ENCODE measurements around the gene FDXR. TPM values are rescaled to one million over a fixed set of nuclear protein-coding genes. Genes with fewer than 3 reads are reported as not detected.

The FDXR gene
- polyA plus RNA-seq, 2 of the 4 experiments (the other 2 are of a cell fraction) = 32.5 to 43.3 TPM

DNA sequence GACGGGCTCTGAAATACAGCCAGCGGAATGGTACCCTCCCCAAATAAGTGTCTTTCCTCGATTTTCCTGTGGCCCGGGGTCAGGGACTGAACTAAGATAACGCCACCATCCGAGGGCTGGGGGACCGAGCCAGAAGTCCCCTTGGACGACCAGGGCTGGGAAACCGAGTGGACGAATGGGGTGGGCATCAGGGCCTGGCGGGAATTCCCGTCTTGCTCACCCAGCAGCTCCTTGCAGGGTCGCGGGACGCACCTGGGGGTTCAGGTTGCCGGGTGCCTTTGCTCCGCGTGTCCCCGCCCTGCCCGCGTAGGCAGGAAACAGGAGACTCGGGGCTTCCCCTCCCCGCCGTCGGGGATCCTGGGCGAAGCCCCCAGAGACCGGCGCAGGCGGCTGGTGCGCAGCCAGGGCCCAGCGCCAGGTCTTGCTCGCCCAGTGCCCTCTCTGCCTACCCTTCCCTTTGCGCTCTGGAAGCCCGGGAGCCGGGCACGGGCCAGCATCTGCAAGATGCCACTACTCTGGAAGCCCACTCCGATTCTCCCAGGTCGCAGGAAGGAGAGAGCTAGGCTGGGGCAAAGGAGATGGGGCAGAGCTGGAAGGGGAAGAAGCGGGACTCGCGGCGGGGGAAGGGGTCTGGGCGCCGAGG, 12.4 kb downstream of the FDXR start:
- DNase-seq (ENCODE audit: low read depth in 1 of 2, low spot score in 1 of 2) (no peak), FAIRE-seq (no peak), ATAC-seq (peak; percentile 4 to 43; a peak in 3 of 6 replicates)
- ChIA-PET POLR2A (interaction anchor here (2.3 to 4.9 kb wide), 2 partner anchors 12 to 17 kb away, joined by 9 to 43 read pairs; partner anchors contain the start of gene FDXR), CTCF (interaction anchor here (0.6 to 42.4 kb wide), 11 partner anchors 8 to 203 kb away, joined by 3 to 1302 read pairs (median 7); partner anchors contain the start of genes FDXR, GRIN2C and NAT9)
- Histone ChIP-seq H3K4me3 (peak overlapping the region; percentile 39), H3K9me3 (peaks cover 5% of the 10 kb centered on the region; the same call in 2 of the 3 replicates), H3K4me2 (peak overlapping the region; percentile 90), H3K4me1 (peaks cover 40% of the 10 kb centered on the region), H3K27ac (no peak overlapping the region)
- 17% methylated on average over 32 of the region's 44 CpGs for WGBS (ENCODE audit: missing lambda C conversion rate)
- TF ChIP-seq, protein P1, sequence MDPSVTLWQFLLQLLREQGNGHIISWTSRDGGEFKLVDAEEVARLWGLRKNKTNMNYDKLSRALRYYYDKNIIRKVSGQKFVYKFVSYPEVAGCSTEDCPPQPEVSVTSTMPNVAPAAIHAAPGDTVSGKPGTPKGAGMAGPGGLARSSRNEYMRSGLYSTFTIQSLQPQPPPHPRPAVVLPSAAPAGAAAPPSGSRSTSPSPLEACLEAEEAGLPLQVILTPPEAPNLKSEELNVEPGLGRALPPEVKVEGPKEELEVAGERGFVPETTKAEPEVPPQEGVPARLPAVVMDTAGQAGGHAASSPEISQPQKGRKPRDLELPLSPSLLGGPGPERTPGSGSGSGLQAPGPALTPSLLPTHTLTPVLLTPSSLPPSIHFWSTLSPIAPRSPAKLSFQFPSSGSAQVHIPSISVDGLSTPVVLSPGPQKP (IDR thresholded peaks at IDR 0.05; ENCODE audit: low read depth, low read length) = no peak
- TF ChIP-seq MAZ (IDR thresholded peaks at IDR 0.05; ENCODE audit: borderline replicate concordance, low read depth, low read length) (no peak), ZFP36 (IDR thresholded peaks at IDR 0.05; ENCODE audit: borderline replicate concordance, partially characterized antibody) (no peak), TFCP2L1 (CRISPR knock-in tag; IDR thresholded peaks at IDR 0.05) (no peak), HOXB13 (CRISPR knock-in tag; IDR thresholded peaks at IDR 0.05; ENCODE audit: low read depth) (no peak), ZC3H11A (IDR thresholded peaks at IDR 0.05) (no peak), RFX5 (IDR thresholded peaks at IDR 0.05) (no peak), NFE2L2 (conservative IDR thresholded peaks at IDR 0.05; ENCODE audit: low read length) (no peak), SMC3 (IDR thresholded peaks at IDR 0.05) (no peak), HEYL (CRISPR knock-in tag; IDR thresholded peaks at IDR 0.05) (no peak), RCOR1 (IDR thresholded peaks at IDR 0.05; ENCODE audit: low read depth, low read length) (no peak), POLR2A (IDR thresholded peaks at IDR 0.05; ENCODE audit: low read length) (no peak), KDM5A (IDR thresholded peaks at IDR 0.05) (no peak), KDM1A (IDR thresholded peaks at IDR 0.05; ENCODE audit: low read depth) (no peak)
- TF ChIP-seq, protein P2, sequence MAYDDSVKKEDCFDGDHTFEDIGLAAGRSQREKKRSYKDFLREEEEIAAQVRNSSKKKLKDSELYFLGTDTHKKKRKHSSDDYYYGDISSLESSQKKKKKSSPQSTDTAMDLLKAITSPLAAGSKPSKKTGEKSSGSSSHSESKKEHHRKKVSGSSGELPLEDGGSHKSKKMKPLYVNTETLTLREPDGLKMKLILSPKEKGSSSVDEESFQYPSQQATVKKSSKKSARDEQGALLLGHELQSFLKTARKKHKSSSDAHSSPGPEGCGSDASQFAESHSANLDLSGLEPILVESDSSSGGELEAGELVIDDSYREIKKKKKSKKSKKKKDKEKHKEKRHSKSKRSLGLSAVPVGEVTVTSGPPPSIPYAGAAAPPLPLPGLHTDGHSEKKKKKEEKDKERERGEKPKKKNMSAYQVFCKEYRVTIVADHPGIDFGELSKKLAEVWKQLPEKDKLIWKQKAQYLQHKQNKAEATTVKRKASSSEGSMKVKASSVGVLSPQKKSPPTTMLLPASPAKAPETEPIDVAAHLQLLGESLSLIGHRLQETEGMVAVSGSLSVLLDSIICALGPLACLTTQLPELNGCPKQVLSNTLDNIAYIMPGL (CRISPR knock-in tag; IDR thresholded peaks at IDR 0.05; ENCODE audit: borderline replicate concordance) = no peak
- TF ChIP-seq, protein P3, sequence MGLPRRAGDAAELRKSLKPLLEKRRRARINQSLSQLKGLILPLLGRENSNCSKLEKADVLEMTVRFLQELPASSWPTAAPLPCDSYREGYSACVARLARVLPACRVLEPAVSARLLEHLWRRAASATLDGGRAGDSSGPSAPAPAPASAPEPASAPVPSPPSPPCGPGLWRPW (IDR thresholded peaks at IDR 0.05) = no peak
- TF ChIP-seq, protein P4, sequence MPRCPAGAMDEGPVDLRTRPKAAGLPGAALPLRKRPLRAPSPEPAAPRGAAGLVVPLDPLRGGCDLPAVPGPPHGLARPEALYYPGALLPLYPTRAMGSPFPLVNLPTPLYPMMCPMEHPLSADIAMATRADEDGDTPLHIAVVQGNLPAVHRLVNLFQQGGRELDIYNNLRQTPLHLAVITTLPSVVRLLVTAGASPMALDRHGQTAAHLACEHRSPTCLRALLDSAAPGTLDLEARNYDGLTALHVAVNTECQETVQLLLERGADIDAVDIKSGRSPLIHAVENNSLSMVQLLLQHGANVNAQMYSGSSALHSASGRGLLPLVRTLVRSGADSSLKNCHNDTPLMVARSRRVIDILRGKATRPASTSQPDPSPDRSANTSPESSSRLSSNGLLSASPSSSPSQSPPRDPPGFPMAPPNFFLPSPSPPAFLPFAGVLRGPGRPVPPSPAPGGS (IDR thresholded peaks at IDR 0.05) = no peak

DNA sequence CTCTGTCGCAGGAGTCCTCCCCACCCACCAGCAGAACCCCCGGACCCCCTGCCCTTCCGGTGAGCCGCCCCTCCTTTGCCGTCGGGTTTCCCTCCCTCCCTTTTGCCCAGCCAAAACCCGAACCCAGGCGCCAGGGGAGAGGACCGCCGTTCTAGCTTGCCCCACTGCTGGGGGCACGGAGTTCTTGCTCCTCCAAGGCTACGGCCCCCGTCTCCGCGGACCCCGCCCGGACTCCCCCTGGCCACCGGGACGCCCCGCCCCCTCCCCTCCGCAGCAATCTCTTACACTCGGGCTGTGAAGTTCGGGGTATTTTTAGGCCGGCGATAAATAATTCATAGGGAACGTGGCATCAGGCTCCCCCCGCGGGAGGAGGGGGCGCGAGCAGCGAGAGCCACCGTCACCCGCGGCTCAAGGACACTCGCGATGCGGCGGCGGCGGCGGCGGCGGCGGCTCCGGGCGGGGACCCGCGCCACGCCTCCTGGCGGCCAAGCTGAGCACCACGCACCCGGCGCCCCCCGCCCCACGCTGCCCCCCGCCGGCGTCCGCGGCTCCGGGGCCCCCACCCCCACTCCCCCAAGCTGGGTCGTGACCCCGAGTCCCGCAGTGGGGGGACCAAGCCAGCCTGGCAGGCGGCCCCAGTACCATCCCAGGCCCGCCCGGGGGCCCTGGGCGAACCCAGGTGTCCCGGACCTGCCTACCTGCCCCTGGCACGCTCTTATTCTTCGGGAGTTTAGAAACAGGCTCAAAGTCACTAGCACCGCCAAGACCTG, 13.2 kb downstream of the FDXR start, which contains the start of gene GRIN2C:
Gene GRIN2C (minus strand): TSS at position 427 of the 770 bp plus-strand sequence. CDS start 4,793 bp downstream, outside the sequence.
- H3K4me1 ChIP-seq = peaks cover 40% of the 10 kb centered on the region
- WGBS (ENCODE audit: missing lambda C conversion rate) = 4% methylated on average over 20 of the region's 72 CpGs
- DNase-seq (ENCODE audit: low read depth in 1 of 2, low spot score in 1 of 2) (no peak), FAIRE-seq (no peak), ATAC-seq (peak in 1 of 2 experiments; percentile 18; a peak in 3 of 6 replicates)
- no peak for TF ChIP-seq RARB (CRISPR knock-in tag; IDR thresholded peaks at IDR 0.05)
- TF ChIP-seq RAD21 (conservative IDR thresholded peaks at IDR 0.05 in 1 of 2, IDR thresholded peaks at IDR 0.05 in 1 of 2) = peak in 1 of 2 experiments; percentile 45; a peak in 3 of 5 replicates
- TF ChIP-seq SMC3 (IDR thresholded peaks at IDR 0.05) = peak; percentile 82
- TF ChIP-seq, protein P5, sequence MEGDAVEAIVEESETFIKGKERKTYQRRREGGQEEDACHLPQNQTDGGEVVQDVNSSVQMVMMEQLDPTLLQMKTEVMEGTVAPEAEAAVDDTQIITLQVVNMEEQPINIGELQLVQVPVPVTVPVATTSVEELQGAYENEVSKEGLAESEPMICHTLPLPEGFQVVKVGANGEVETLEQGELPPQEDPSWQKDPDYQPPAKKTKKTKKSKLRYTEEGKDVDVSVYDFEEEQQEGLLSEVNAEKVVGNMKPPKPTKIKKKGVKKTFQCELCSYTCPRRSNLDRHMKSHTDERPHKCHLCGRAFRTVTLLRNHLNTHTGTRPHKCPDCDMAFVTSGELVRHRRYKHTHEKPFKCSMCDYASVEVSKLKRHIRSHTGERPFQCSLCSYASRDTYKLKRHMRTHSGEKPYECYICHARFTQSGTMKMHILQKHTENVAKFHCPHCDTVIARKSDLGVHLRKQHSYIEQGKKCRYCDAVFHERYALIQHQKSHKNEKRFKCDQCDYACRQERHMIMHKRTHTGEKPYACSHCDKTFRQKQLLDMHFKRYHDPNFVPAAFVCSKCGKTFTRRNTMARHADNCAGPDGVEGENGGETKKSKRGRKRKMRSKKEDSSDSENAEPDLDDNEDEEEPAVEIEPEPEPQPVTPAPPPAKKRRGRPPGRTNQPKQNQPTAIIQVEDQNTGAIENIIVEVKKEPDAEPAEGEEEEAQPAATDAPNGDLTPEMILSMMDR (IDR thresholded peaks at IDR 0.05) = peak; percentile 82
- TF ChIP-seq MAFK (IDR thresholded peaks at IDR 0.05; ENCODE audit: partially characterized antibody) = no peak
- TF ChIP-seq BHLHE40 (IDR thresholded peaks at IDR 0.05; ENCODE audit: low read depth, low read length) = no peak
- TF ChIP-seq CBX2 (IDR thresholded peaks at IDR 0.05; ENCODE audit: borderline replicate concordance, low read depth) = no peak
- H3K27ac ChIP-seq = peak within 1 kb of the TSS in 1 of 2 experiments; percentile 24; a peak in 2 of 6 replicates
- peak within 1 kb of the TSS; percentile 90 for H3K4me2 ChIP-seq
- peak within 1 kb of the TSS; percentile 39 for H3K4me3 ChIP-seq
- peaks cover 5% of the 10 kb centered on the region; the same call in 2 of the 3 replicates for H3K9me3 ChIP-seq
- CTCF ChIA-PET = interaction anchor here (0.8 to 42.4 kb wide), 9 partner anchors 7 to 104 kb away, joined by 3 to 1302 read pairs (median 7); partner anchors contain the start of genes FDXR, GRIN2C and NAT9
- POLR2A ChIA-PET = interaction anchor here (0.6 to 2.3 kb wide), 2 partner anchors 13 to 16 kb away, joined by 4 to 9 read pairs; partner anchors contain the start of gene FDXR
